PC-9 (cell line): ENCODE data around the gene POLD4.

ENCODE experiments used
- CTCF ChIP-seq: fragments of 200-600 bp; sonication (generic); conservative IDR thresholded peaks from 2 replicates; pipeline ENCODE4 v1.6.1; 2017; ENCODE audit warnings: mixed run types, antibody characterized with exemption, mild to moderate bottlenecking, moderate library complexity
- EZH2 ChIP-seq: fragments of 200-600 bp; sonication (generic); IDR thresholded peaks from 2 replicates; pipeline ENCODE4 v1.8.0; 2017; ENCODE audit warnings: antibody characterized with exemption, low read depth

GRCh38 chr11:67302571-67303131, 50.7 kb downstream of the POLD4 start:
- TF ChIP-seq CTCF (no peak), EZH2 (no peak)
